Breast epithelium (tissue), 4 donors: ENCODE data around the gene CNIH1. TPM values are rescaled to one million over a fixed set of nuclear protein-coding genes. Genes with fewer than 3 reads are reported as not detected.
"Not testable (repeated sequence)": the region's sequence is repeated elsewhere in the genome, so short reads cannot be mapped to it uniquely, and the experiment has no call there.

ENCODE experiments used
- DNase-seq, 2 donors: peaks; one replicate each; pipeline ENCODE4 v3.0.0-alpha.2; 2019; ENCODE audit warnings: low spot score in 2 of 2
- H3K27ac ChIP-seq, 2 donors: fragments of 200-600 bp; sonication (generic) in 1 of 2; one replicate each; pipeline ENCODE4 v1.5.1; 2016 to 2019; ENCODE audit warnings: mild to moderate bottlenecking in 1 of 2
- H3K27me3 ChIP-seq, 2 donors: fragments of 200-600 bp; sonication (generic) in 1 of 2; one replicate each; pipeline versions ENCODE4 v1.5.1 to v1.6.0; 2017 to 2019; ENCODE audit warnings: control low read depth in 1 of 2, mild to moderate bottlenecking in 1 of 2
- H3K36me3 ChIP-seq: fragments of 200-600 bp; one replicate; pipeline ENCODE4 v1.5.1; 2019
- H3K4me1 ChIP-seq, 2 donors: fragments of 200-600 bp; sonication (generic); one replicate each; pipeline ENCODE4 v1.5.1; 2016 to 2019; ENCODE audit warnings: control low read depth in 1 of 2
- H3K4me3 ChIP-seq, 3 donors: fragments of 200-600 bp; sonication (generic); 1 replicate in 2 of 3; 2 replicates in 1 of 3; pipeline ENCODE4 v1.5.1; 2016 to 2019; ENCODE audit warnings: mild to moderate bottlenecking in 3 of 3, moderate library complexity in 2 of 3
- H3K9me3 ChIP-seq, 2 donors: fragments of 200-600 bp; sonication (generic) in 1 of 2; one replicate each; pipeline ENCODE4 v1.5.1; 2016 to 2019; ENCODE audit warnings: control low read depth in 1 of 2
- POLR2A ChIP-seq: fragments of 450-650 bp; IDR thresholded peaks from one replicate; pipeline ENCODE4 v1.6.1; 2016; ENCODE audit warnings: antibody characterized with exemption, mild to moderate bottlenecking, moderate library complexity
- POLR2AphosphoS5 ChIP-seq, 3 donors: sonication (generic); formaldehyde crosslinking; IDR thresholded peaks; one replicate each; pipeline ENCODE4 v1.6.1; 2017; ENCODE audit warnings: antibody characterized with exemption in 3 of 3
- intact Hi-C: fragments of 100-400 bp; cut with DNase I; formaldehyde crosslinking; loops from one replicate; pipeline ENCODE4 v1.15.1; 2023; ENCODE audit warnings: low total_unique reads
- total RNA-seq, 3 donors: library from RNA; depleted of rRNA; stranded (reverse); fragments of >200 nt; gene quantifications; one replicate each; pipeline ENCODE4 v1.1.0, GENCODE V29; 2016
- TF ChIP-seq, protein P1 (sequence below), 3 donors: fragments of 450-650 bp; IDR thresholded peaks; one replicate each; pipeline ENCODE4 v1.5.1; 2016 to 2017; ENCODE audit warnings: antibody characterized with exemption in 3 of 3, mild to moderate bottlenecking in 3 of 3, moderate library complexity in 3 of 3

CNIH1 gene
- total RNA-seq, 3 donors from 2014 or later = 120 to 200 (median 146) TPM

DNA sequence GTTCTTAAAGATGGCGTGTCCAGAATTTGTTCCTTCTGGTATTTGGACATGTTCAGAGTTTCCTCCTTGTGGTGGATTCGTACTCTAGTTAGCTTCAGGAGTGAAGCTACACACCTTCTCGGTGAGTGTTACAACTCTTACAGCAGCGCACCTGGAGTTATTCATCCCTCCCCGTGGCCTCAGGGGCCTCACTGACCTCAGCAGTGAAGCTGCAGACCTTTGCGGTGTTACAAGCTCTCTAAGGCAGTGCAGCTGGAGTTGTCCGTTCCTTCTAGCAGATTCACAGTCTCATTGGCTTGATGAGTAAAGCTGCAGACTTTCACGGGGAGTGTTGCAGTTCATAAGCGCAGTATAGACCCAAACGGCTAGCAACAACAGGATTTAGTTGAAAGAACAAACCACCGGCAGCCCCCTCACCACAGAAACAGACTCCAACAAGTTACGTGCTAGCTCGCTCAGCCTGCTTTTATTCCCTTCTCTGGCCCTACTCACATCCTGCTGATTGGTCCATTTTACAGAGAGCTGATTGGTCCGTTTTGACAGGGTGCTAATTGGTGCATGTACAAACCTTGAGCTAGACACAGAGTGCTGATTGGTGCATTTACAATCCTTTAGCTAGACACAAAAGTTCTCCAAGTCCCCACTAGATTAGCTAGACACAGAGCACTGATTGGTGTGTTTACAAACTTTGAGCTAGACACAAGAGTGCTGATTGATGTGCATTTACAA lies 48.9 kb downstream of the CNIH1 start:
- Histone ChIP-seq H3K27me3 (no peaks in the 10 kb centered on the region), H3K27ac (no peak overlapping the region), H3K36me3 (no peaks in the 10 kb centered on the region), H3K4me1 (no peaks in the 10 kb centered on the region), H3K9me3 (no peaks in the 10 kb centered on the region), H3K4me3 (no peak overlapping the region)
- intact Hi-C loops = no loop called here
- TF ChIP-seq POLR2A (no peak), POLR2AphosphoS5 (IDR thresholded peaks at IDR 0.05) (no peak)
- TF ChIP-seq, protein P1, sequence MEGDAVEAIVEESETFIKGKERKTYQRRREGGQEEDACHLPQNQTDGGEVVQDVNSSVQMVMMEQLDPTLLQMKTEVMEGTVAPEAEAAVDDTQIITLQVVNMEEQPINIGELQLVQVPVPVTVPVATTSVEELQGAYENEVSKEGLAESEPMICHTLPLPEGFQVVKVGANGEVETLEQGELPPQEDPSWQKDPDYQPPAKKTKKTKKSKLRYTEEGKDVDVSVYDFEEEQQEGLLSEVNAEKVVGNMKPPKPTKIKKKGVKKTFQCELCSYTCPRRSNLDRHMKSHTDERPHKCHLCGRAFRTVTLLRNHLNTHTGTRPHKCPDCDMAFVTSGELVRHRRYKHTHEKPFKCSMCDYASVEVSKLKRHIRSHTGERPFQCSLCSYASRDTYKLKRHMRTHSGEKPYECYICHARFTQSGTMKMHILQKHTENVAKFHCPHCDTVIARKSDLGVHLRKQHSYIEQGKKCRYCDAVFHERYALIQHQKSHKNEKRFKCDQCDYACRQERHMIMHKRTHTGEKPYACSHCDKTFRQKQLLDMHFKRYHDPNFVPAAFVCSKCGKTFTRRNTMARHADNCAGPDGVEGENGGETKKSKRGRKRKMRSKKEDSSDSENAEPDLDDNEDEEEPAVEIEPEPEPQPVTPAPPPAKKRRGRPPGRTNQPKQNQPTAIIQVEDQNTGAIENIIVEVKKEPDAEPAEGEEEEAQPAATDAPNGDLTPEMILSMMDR (IDR thresholded peaks at IDR 0.05) = no peak
- DNase-seq = no peak

DNA sequence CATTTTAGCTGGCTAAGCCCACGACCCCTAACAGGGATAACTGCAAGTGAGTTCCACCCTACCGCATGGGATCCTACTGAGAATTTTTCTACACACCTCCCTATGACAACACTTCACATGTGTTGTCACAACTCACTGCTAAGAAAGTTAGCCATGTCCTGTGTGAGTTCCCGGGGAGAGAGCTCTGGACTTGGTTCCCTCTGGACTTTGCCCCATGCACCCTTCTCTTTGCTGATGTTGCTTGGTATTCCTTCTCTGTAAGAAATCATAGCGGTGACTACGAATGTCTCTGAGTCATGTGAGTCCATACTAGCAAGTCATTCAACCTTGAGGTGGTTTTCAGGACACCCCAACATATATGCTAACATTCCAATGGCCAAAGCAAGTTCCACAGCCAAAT lies 53.8 kb downstream of the CNIH1 start:
- Histone ChIP-seq H3K4me3 (no peak overlapping the region), H3K36me3 (no peaks in the 10 kb centered on the region), H3K27me3 (no peaks in the 10 kb centered on the region), H3K4me1 (no peaks in the 10 kb centered on the region), H3K27ac (no peak overlapping the region), H3K9me3 (no peaks in the 10 kb centered on the region)
- intact Hi-C loops = no loop called here
- DNase-seq = no peak
- TF ChIP-seq POLR2A (no peak), POLR2AphosphoS5 (IDR thresholded peaks at IDR 0.05) (no peak)
- TF ChIP-seq, protein P1 (IDR thresholded peaks at IDR 0.05) = no peak

DNA sequence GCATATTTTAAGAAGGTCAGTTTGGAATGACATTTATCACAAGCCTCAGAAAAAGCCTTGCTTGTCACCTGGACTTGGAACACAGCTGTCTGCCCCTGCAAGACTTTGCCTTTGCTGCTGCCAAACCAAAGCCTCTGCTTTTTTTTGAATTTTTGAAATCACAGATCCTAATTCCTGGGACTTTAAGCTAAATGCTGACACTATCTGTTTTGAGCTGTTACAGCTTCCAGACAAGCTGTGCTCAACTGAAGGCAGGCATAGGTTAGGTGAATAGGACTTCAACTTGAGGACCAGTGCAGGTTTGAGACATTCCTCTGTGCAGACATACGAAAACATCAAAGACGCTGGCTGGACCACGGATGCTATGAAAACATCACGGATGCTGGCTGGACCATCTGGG lies 55.6 kb downstream of the CNIH1 start:
- TF ChIP-seq POLR2AphosphoS5 (IDR thresholded peaks at IDR 0.05) (no peak), POLR2A (no peak)
- TF ChIP-seq, protein P1 (IDR thresholded peaks at IDR 0.05) = no peak
- no peaks in the 10 kb centered on the region for H3K27me3 ChIP-seq
- intact Hi-C loops = no loop called here
- no peaks in the 10 kb centered on the region for H3K4me1 ChIP-seq
- no peaks in the 10 kb centered on the region for H3K9me3 ChIP-seq
- H3K4me3 ChIP-seq = no peak overlapping the region
- H3K36me3 ChIP-seq = no peaks in the 10 kb centered on the region
- DNase-seq = no peak
- no peak overlapping the region for H3K27ac ChIP-seq

DNA sequence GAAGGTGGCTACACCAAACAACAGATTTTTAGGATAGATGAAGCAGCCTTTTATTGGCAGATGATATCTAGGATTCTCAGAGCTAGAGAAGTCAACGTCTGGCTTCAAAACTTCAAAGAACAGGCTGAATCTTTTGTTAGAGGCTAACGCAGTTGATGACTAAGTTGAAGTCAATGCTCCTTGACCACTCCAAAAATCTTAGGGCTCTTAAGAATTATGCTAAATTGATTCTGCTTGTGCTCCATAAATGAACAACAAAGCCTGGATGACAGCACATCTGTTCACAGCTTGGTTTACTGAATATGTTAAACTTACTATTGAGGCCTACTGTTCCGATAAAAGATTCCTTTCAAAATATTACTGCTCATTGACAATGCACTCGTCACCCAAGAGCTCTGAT lies 57.3 kb downstream of the CNIH1 start:
- H3K9me3 ChIP-seq = no peaks in the 10 kb centered on the region
- intact Hi-C loops = no loop called here
- H3K4me1 ChIP-seq = no peaks in the 10 kb centered on the region
- no peak for TF ChIP-seq POLR2A
- TF ChIP-seq, protein P1 (IDR thresholded peaks at IDR 0.05) = no peak
- no peak for TF ChIP-seq POLR2AphosphoS5 (IDR thresholded peaks at IDR 0.05)
- H3K27me3 ChIP-seq = no peaks in the 10 kb centered on the region
- no peak for DNase-seq
- no peak overlapping the region for H3K4me3 ChIP-seq
- no peak overlapping the region for H3K27ac ChIP-seq
- no peaks in the 10 kb centered on the region for H3K36me3 ChIP-seq

DNA sequence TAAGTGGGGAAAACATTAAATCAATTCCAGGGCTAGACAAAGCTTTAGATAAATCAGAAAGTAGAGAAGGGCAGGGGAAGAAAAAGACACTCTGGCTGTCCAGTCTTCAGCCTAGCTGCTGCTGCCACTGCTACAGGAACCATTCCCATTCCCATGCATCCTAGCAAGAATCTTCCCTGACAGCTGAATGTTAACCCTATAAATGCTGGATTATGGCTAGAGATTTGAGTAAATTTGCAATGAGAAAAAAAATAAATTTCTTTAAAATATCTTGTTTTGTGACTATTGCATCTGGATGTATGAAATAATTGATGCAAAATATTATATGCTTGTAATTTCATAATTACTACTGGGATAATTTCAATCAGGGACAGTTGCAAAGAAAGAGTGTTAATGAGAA lies 59.4 kb downstream of the CNIH1 start:
- DNase-seq = no peak
- intact Hi-C loops = no loop called here
- Histone ChIP-seq H3K9me3 (no peaks in the 10 kb centered on the region), H3K36me3 (no peaks in the 10 kb centered on the region), H3K27ac (no peak overlapping the region), H3K4me1 (no peaks in the 10 kb centered on the region), H3K4me3 (no peak overlapping the region), H3K27me3 (no peaks in the 10 kb centered on the region)
- TF ChIP-seq, protein P1 (IDR thresholded peaks at IDR 0.05) = no peak
- no peak for TF ChIP-seq POLR2AphosphoS5 (IDR thresholded peaks at IDR 0.05)
- TF ChIP-seq POLR2A = no peak

DNA sequence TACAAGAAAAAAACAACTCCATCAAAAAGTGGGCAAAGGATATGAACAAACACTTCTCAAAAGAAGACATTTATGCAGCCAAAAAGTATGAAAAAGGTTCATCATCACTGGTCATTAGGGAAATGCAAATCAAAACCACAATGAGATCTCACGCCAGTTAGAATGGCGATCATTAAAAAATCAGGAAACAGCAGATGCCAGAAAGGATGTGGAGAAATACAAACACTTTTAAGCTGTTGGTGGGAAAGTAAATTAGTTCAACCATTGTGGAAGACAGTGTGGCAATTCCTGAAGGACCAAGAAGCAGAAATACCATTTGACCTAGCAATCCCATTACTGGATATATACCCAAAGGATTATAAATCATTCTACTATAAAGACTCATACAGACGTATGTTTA lies 60.6 kb downstream of the CNIH1 start:
- intact Hi-C loops, H3K9me3 ChIP-seq, H3K36me3 ChIP-seq, DNase-seq, H3K4me1 ChIP-seq, H3K27ac ChIP-seq, H3K27me3 ChIP-seq, H3K4me3 ChIP-seq: not testable (repeated sequence)

DNA sequence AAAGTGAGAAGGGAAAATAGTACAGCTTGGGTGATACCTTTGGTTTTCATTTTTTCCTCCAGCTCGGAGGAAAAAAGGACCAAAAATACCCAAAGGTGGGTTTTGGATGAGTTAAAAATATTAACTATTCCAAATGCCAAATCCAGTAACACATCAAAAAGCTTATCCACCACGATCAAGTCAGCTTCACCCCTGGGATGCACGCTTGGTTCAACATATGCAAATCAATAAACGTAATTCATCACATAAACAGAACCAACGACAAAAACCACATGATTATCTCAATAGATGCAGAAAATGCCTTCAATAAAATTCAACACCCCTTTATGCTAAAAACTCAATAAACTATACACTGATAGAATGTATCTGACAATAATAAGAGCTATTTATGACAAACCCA lies 62.3 kb downstream of the CNIH1 start:
- H3K36me3 ChIP-seq, H3K27ac ChIP-seq, H3K9me3 ChIP-seq, H3K4me1 ChIP-seq, H3K27me3 ChIP-seq, H3K4me3 ChIP-seq, intact Hi-C loops, DNase-seq: not testable (repeated sequence)
